ENCODE measurements around the gene STRA8.

DNA sequence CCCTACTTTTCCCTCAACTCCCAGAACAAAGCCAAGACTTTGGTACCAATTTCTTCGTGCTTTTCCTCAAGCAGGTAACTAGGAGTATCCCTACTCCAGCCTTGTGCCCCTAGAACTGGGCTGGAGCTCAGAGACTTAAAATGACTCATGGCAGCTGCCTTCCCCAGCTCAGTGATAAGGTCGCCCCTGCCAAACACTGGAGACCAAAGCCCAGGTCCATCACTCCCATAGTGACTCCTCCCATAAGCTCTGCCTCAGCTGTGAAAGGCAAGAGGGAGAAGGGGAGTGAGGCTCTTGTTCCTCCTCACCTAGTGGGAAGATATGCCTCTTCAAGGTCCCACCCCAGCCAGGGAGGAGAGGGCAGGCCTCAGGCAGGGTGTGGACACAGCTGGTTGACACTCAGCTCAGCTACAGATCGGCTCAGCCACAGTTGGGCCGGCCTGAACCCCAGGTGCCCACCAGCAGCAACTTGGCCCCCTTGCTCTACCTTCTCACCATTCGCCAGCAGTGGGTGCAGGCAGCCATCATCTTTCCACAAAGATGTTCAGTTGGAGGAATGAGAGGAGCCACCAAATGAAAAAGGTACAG is 49.3 kb upstream of the STRA8 start:
- no peak for TF ChIP-seq FOXP2 (optimal IDR thresholded peaks at IDR 0.05; ENCODE audit: control extremely low read depth, extremely low read length, insufficient read depth)
- no peak for TF ChIP-seq EZH2 (IDR thresholded peaks at IDR 0.05)
- no peak for TF ChIP-seq POLR2AphosphoS5 (IDR thresholded peaks at IDR 0.05; ENCODE audit: borderline replicate concordance, low read depth, low read length)

Measured in SK-N-MC (cell line).